NCI-H2171 (cell line): Measurements from ENCODE around the gene PLEKHJ1.

Source experiments
- DNase-seq: peaks from one replicate; lab custom pipeline; 2025; lab: John Stamatoyannopoulos, UW

The PLEKHJ1 gene

DNA sequence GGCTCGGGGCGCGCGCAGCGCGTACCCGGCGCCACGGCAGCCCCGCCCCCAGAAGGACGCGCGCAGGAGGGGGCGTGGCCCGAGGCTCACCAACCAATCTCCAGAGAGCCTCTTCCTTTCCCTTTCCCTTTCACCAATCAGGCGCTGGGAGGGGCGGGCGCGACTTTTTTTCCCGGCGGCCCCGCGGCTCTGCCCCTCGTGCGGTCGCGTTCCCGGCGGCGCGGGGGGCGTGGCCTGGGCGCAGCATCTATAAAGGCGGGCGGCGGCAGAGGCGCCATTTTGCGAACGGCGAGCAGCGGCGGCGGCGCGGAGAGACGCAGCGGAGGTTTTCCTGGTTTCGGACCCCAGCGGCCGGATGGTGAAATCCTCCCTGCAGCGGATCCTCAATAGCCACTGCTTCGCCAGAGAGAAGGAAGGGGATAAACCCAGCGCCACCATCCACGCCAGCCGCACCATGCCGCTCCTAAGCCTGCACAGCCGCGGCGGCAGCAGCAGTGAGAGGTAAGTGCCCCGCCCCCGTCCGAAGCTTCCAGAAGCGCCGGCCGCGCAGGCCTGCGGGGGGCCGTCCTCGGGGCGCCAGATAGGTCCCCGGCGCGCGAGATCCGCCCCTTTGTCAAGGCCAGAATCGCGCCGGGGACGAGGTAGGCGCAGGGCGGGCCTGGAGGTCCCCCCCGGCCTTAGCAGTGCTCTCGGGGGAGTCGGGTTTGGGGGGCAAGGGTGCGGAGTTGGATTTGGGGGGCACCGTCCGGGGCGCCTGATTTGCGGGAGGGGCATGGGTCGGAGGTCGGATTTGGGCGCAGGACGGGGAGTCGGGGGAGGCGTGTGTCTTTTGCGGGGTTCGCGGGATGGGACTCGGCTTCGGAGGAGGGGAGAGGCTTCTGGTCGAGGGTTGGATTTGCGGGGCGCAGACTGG lies 33.4 kb upstream of the PLEKHJ1 start:
- peak; percentile 96 for DNase-seq

DNA sequence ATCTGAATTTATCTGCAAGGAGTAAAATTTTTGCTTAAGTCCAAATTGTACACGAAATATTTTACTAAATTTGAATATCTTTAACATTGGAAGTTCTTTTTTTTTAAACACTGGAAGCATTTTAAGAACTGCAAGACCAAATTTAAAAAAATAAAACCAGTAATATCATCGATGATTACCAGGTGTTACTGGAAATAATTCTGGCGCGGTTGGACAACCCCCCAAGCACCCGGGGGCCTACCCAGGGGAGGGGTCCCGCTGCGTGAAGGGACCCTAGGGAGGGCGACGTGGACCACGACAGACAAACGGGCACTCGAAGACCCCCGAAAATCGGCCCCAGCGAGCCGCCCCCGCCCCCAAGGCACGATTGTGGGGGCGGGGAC lies 32.7 kb upstream of the PLEKHJ1 start:
- no peak for DNase-seq

DNA sequence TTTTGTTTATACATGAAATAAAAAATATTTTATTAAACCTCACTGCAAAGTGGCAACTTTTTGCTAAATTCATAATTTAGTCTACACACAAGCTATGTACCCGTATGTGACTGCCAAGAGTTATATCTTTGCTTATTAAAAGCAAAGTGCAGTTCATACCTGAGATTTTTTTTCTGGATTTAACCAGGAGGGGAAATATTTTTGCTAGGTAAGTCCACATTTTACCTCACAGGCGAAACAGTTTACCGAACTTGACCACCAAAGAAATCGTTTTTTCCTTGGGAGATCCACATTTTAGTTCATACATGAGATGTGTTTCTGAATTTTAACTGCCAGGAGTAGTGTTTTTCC lies 32.3 kb upstream of the PLEKHJ1 start:
- DNase-seq, result no peak

DNA sequence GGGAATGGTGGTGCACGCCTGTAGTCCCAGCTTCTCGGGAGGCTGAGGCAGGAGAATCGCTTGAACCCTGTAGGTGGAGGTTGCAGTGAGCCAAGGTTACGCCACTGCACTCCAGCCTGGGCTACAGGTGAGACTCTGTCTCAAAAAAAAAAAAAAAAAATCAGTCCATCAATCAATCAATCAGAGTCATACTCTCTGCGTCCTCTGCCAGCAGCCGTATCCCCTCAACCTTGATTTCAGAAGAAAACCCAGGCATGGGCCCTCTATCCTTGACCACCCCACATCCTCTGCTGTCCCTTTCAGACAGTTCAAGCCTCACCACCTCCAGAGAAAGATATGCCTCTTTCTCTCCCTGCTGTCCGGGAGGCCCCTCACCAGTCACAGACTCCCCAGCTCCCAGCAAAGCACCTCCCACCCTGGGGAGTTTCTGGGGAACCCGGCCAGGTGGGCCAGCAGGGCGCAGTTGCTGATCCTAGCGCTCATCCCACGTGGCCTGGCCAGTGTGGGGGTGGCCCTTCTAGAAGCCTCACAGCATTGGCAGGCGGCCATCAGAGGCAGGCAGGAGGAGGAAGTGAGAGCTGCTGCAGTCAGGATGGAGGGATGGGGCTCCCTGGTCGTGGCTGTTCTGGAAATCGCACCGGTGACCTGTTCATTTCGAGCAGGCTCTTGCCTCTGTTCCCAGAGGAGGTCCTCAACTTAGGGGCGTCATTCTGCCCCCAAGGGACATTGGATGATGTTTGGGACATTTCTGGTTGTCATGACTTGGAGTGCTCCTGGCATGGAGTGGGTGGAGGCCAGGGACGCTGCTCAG lies 30.3 kb upstream of the PLEKHJ1 start:
- DNase-seq, result no peak

DNA sequence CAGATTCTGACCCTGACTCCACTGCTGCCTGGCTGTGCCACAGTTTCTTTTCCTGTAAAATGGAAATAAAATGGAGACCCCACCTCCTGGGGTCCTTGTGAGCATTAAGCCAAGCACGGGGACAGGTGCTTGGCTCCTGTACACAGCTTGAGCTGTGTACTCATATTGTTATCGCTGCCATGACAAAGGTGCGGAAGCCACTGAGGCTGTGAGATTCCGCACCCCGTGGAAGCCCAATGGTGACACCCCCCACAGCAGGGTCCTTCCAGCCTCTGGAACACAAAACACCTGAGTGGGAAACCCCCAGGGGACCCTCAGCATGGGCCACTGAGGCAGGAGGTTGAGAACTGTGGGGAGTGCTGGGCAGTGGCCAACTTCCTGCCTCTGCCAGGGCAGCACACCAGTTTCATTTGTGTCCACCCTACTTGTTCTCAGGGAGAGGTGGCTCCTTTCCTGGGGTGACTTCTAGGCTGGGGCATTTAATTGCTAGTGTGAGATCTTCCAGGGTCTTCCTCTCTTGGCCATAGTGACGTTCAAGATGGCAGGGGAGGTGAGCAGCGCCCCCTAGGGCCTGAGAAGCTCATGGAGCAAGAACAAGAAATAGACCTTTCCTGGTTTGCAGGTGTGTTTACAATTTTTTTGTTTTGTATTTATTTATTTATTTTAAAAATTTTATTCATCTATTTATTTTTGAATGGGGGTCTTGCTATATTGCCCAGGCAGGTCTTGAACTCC lies 25.5 kb upstream of the PLEKHJ1 start:
- no peak for DNase-seq

DNA sequence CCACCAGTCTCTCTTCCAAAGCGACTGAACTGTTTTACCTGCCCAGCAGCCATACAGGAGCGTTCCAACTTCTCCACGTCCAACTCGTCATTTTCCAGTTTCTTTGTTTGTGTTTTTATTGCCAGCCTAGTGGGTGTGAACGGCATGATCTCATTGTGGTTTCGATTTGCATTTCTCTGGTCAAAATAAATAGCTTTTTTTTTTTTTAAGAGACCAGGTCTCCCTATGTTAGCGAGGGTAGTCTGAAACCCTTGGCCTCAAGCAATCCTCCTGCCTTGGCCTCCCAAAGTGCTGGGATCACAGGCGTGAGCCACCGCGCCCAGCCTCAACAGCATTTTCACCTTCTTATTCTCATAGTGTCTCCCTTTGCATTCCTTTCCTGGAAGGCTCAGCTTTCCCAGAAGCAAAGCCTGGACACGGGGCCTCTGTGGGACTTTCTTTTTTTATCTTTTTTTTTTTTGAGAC lies 24.2 kb upstream of the PLEKHJ1 start:
- DNase-seq, result no peak

DNA sequence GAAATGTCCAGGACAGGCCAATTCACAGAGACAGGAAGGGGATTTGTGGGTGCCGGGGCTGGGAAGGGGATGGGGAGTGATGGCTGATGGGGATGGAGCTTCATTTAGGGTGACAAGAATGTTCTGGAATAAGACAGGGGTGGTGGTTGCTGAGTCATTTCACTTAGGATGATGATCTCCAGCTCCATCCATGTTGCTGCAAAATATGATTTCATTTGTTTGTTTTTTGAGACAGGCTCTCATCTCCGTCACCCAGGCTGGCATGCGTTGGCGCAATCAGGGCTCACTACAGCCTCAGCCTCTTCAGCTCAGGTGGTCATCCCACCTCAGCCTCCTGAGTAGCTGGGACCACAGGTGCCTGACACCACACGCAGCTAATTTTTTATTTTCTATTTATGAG lies 23.2 kb upstream of the PLEKHJ1 start:
- DNase-seq, result no peak

DNA sequence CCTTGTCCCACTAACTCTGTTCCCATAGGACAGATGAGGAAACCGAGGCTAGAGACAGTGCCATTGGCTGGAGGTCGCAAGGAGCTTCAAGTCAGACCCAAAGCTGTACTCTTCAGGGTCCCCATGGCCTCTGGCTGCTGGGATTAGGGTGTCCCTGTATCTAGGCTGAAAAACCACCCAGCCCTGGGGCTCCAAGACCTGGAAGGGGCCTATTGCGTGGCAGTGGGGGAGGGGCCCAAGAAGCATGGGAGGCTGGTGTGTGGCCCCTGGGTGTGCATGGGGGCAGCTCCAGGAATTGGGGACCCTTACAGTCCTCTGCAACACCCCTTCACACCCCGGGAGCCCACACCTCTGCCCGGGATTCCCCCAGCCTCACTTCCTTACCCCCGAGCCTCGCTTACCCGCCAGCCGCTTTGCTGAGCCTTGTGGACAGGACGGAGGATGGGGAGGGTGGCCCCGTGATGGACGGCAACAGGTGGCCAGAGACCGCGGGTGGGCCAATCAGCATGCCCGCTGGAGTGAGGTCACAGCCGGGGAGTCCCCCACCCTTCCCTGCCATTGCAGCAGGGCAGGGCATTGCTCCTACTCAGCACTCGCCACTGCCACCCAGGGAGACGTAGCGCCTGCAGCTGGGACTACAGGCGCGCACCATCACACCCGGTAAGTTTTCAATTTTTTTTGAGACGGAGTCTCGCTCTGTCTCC lies 20.0 kb upstream of the PLEKHJ1 start, which contains the start of gene JSRP1:
Gene JSRP1, minus strand, starts transcription at position 436 of the 704 bp plus-strand sequence. CDS start 1,103 bp downstream, outside the sequence.
- DNase-seq, result no peak

DNA sequence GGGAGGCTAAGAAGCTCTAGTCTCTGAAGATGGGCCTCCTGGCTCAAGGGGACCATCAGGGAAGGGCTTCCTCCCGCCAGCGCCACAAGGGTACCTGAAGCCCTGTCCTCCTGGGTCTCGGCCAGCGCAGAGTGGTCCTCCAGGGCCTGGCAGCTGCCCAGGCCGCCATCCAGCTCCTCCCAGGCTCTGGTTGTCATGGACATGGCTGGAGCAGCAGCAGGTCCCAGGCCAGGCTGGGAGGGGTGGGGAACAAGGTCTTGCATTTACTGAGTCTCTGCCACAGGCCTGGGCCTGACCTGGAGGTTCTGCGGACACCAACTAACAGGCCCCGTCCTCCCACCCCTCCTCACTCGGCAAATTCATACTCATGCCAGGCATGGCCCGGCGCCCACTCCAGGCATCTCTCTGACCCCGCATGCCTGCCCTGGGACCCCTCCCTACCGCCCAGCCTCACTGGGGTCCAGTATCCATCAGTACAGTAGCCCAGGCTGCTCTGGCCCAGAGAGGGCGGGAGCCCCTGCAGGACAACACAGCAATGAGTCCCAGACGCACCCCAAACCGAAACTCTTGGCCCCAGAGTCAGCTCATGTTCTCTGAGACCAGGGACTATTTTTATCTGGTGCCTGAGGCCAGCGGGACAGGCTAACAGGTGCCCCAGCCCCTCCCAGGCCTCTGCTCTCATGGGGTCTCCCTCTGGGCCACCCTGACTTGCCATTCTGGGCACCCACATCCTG lies 19.1 kb upstream of the PLEKHJ1 start:
- DNase-seq, result no peak

DNA sequence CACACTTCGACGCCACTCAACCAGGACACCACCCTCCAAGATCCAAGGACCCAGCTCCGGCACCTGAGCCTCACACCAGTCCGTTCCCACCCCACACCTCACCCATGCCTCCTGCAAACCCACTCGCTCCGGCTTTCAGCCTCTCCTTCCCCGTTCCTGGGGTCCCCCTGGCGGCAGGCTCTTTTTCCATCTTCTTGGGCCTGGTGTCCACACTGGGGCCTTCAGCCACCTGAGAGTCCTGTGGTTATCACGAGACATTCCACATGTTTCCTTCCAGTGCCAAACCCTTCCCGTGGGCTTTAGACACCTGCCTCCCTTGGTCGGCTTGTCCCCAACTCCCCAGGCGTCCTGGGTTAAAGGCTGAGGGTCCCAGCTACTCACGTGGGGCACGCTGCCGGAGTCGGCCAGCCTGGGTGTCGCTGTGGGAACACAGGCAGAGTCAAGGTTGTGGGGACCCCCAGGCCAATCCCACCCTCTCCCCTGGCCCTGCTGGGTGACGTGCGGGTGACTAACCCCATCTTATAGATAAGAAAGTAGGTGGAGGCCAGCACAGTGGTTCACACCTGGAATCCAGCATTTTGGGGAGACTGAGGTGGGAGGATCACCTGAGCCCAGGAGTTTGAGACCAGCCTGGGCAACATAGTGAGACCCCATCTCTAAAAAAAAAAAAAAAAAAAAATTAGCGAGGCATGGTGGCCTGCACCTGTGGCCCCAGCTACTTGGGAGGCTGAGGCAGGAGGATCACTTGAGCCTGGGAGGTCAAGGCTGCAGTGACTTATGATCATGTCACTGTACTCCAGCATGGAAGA lies 18.1 kb upstream of the PLEKHJ1 start:
- no peak for DNase-seq

DNA sequence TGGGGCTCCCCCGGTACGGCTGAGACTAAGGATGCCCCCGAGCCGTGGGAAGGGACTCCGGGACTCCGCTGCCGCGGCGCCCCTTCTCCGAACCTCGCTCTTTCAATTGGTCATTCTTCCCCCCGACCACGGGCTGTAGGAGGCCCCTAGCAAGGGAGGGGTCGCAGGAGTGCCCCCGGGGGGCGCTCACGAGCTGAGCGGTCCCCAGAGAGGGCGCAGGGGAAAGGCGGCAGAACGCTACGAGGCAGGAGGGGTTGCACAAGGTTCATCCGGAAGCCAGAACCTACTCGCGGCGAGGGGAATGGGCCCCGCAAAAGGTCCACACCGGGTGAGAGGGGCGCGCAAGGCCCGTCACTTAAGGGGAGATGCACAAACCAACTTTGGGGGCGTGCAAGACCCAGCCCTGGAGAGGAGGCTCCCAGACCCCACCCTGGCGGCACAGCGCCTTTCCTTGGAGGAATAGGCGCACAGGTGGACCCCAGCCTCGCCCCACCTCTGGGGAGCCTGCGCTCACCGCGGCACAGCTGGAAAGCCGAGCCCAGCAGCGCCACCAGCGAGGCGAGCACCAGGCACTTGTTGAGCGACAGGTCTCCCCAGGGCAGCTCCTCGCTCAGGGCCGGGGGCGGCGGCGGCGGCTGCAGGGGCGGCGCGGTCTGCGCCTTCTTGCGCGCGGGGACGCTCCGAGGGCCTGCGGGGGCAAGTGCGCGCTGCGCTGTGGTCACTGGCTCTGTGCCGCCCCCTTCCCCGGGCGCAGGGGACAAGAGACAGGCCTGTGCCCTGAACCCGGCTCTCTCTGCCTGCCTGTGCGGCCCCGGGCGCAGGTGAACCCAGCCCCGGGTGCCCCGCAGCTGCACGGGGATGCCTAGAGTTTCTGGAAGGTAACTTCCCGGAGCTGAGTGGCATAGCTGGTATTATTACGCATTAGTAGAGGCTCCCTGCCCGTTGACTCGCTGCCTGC lies 17.3 kb upstream of the PLEKHJ1 start:
- no peak for DNase-seq

DNA sequence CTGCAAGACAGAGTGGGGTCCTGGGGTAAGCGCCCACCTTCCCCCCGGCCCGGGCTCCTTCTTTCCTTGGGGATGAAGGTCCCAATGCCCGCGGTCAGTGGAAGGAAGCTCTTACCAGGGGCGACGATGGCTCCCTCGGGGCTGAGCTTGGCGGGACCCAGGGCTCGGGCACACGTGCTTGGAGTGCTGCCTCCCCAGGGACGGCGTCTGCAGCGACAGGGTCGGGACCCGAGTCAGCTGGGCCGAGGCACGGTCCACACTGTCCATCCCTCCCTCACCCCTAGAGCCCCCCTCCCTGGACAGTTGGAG lies 16.6 kb upstream of the PLEKHJ1 start:
- DNase-seq, result no peak

DNA sequence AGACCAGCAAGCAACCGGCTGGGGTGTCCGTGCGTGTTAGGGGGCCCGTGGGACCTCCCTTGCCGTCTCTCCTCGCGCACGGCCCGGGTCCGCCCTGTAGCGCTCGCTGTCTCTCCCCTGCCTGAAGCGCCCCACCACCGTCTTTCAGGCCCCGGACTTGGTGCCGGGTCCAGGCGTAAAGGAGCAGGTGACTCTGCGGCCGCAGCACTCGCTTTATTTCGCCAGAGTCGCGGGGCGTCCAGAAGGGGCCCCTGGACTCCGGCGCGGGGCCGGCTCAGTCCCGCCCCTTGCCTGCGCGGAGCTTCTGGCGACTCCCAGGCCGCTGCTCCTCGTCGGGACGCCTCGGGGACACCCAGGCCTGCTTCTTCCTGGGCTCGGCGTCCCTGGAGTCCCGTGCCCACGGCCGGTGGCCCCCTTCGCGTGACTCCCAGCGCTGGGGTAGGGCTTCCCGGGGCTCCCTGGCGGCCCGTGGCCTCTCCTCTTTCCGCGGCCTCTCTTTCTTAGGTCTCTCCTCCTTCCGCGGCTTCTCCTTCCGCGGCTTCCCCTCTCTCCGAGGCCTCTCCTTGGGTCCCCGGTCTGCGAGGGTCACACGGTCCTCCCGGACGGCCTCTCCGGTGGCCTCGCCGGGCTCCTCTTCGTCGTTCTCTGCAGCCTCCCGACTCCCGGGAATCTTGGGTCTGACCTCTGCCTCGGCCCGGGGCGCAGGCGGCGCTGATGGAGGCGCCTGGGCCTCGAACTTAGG lies 16.1 kb upstream of the PLEKHJ1 start:
- no peak for DNase-seq

DNA sequence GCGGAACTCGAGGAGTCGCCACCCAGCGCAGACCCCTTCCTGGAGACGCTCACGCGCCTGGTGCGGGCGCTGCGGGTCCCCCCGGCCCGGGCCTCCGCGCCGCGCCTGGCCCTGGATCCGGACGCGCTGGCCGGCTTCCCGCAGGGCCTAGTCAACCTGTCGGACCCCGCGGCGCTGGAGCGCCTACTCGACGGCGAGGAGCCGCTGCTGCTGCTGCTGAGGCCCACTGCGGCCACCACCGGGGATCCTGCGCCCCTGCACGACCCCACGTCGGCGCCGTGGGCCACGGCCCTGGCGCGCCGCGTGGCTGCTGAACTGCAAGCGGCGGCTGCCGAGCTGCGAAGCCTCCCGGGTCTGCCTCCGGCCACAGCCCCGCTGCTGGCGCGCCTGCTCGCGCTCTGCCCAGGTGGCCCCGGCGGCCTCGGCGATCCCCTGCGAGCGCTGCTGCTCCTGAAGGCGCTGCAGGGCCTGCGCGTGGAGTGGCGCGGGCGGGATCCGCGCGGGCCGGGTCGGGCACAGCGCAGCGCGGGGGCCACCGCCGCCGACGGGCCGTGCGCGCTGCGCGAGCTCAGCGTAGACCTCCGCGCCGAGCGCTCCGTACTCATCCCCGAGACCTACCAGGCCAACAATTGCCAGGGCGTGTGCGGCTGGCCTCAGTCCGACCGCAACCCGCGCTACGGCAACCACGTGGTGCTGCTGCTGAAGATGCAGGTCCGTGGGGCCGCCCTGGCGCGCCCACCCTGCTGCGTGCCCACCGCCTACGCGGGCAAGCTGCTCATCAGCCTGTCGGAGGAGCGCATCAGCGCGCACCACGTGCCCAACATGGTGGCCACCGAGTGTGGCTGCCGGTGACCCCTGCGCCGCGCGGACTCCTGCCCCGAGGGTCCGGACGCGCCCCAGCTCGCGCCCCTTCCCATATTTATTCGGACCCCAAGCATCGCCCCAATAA lies 15.3 kb upstream of the PLEKHJ1 start:
- DNase-seq, result no peak

DNA sequence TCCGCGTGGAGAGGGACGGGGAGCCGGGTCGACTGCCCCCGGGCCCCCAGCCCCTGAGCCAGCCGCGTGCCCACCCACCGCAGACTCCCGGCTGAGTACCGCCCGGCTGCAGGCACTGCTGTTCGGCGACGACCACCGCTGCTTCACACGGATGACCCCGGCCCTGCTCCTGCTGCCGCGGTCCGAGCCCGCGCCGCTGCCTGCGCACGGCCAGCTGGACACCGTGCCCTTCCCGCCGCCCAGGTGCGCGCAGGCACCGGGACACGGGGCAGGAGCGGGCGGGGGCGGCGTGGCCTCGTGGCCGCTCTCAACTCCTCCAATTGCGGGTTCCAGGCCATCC lies 14.6 kb upstream of the PLEKHJ1 start:
- no peak for DNase-seq

DNA sequence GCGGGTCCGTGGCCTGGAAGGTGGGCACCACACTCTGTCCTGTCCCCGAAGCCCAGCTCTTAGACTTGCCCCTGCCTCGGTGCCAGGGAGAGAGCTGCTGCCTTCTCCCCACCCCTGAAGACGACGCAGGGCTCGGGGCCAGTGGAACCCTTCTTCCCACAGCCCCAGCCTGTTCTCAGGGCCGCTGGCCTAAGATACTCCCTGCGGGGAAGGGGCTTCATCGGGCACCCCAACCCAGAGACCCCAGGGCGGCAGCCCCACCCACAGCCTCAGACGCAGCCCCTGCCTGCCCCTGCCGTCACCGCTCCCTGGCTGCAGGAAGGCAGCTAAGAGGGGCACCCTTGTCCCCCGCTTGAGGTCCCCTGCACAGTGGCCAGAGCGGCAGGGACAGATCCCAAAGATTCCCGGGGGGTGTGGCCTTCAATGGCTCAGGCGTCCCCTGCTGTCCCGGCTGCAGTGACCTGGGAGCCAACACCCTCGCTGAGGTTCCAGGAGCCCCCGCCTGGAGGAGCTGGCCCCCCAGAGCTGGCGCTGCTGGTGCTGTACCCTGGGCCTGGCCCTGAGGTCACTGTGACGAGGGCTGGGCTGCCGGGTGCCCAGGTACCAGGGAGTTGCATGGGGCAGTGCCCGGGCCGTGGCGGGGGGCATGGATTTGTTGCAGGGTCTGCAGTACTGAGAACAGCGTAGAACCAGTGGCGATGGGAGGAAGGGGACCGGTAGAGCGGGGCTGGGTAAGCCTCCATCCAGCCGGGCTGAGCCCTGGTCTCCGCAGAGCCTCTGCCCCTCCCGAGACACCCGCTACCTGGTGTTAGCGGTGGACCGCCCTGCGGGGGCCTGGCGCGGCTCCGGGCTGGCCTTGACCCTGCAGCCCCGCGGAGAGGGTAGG lies 14.0 kb upstream of the PLEKHJ1 start:
- no peak for DNase-seq
